H1 (cell line): ENCODE data around the gene LTB. TPM values are rescaled to one million over a fixed set of nuclear protein-coding genes. Genes with fewer than 3 reads are reported as not detected.

Experiments
- CTCF ChIA-PET: fragments of 300-600 bp; sonication (Branson Sonifier 250); formaldehyde crosslinking; loops from one replicate; lab custom pipeline; 2021; ENCODE audit not compliant: partially characterized antibody; lab: Charles Lee
- POLR2A ChIA-PET: fragments of 300-600 bp; sonication (Branson Sonifier 250); formaldehyde crosslinking; loops from one replicate; lab custom pipeline; 2021; ENCODE audit warnings: inconsistent platforms; ENCODE audit not compliant: partially characterized antibody; lab: Charles Lee
- DNase-seq, 2 experiments: peaks; one replicate each; pipeline versions ENCODE4 v3.0.0 to v3.0.0-alpha.2; 2010 to 2022; ENCODE audit warnings: low spot score in 2 of 2, low read depth in 1 of 2, mixed read lengths in 1 of 2
- FAIRE-seq: peaks from 2 replicates; lab custom pipeline; 2011; peaks lifted over from hg19 to GRCh38; lab: Jason Lieb, UNC
- H2AFZ ChIP-seq: 2 replicates; pipeline ENCODE4 v1.8.1; 2012; ENCODE audit warnings: low read length, inconsistent platforms
- H2AK5ac ChIP-seq: 2 replicates; pipeline ENCODE4 v1.6.1; 2013; ENCODE audit warnings: low read depth, low read length
- H2BK120ac ChIP-seq: replicated peaks from 2 replicates; pipeline ENCODE3; 2013; ENCODE audit warnings: low read depth, low read length, inconsistent platforms
- H2BK12ac ChIP-seq: 2 replicates; pipeline ENCODE4 v1.6.1; 2013; ENCODE audit warnings: low read depth, low read length
- H2BK15ac ChIP-seq: 2 replicates; pipeline ENCODE4 v1.6.1; 2013; ENCODE audit warnings: low read length
- H2BK20ac ChIP-seq: 2 replicates; pipeline ENCODE4 v1.6.1; 2013; ENCODE audit warnings: low read length
- H2BK5ac ChIP-seq: 2 replicates; pipeline ENCODE4 v1.6.1; 2013; ENCODE audit warnings: low read depth, low read length
- H3K14ac ChIP-seq: 2 replicates; pipeline ENCODE4 v1.6.1; 2013; ENCODE audit warnings: inconsistent platforms; ENCODE audit not compliant: insufficient read length
- H3K18ac ChIP-seq: 2 replicates; pipeline ENCODE4 v1.6.1; 2013; ENCODE audit warnings: low read length; ENCODE audit errors: extremely low read depth
- H3K23ac ChIP-seq: 2 replicates; pipeline ENCODE4 v1.6.1; 2013; ENCODE audit warnings: inconsistent platforms; ENCODE audit not compliant: insufficient read length
- H3K23me2 ChIP-seq: 2 replicates; pipeline ENCODE4 v1.6.1; 2013; ENCODE audit warnings: low read depth, low read length
- H3K27ac ChIP-seq: 2 replicates; pipeline ENCODE4 v1.6.1; 2011; ENCODE audit warnings: low read depth, low read length, inconsistent platforms
- H3K27me3 ChIP-seq, 4 experiments: replicated peaks in 1 of 4; 1 replicate in 1 of 4; 2 replicates in 3 of 4; pipeline versions ENCODE4 v1.6.1 to v1.8.1; 2011 to 2013; ENCODE audit warnings: low read length in 3 of 4, mild to moderate bottlenecking in 3 of 4, inconsistent platforms in 2 of 4, mixed read lengths in 2 of 4, moderate library complexity in 1 of 4; ENCODE audit not compliant: control insufficient read depth in 3 of 4, insufficient read depth in 3 of 4; ENCODE audit errors: extremely low read depth in 1 of 4
- H3K36me3 ChIP-seq, 4 experiments: 2 replicates each; pipeline versions ENCODE4 v1.6.1 to v1.8.1; 2011 to 2013; ENCODE audit warnings: mild to moderate bottlenecking in 4 of 4, low read length in 3 of 4, moderate library complexity in 2 of 4, control low read depth in 1 of 4, inconsistent platforms in 1 of 4; ENCODE audit not compliant: insufficient read depth in 4 of 4, control insufficient read depth in 2 of 4
- H3K4ac ChIP-seq: replicated peaks from 2 replicates; pipeline ENCODE3; 2013; ENCODE audit warnings: low read length, low read depth, mixed read lengths, inconsistent platforms; ENCODE audit not compliant: insufficient read length
- H3K4me1 ChIP-seq, 4 experiments: replicated peaks in 1 of 4; 1 replicate in 1 of 4; 2 replicates in 3 of 4; pipeline versions ENCODE4 v1.6.1 to v1.8.1; 2011 to 2013; ENCODE audit warnings: low read length in 3 of 4, inconsistent platforms in 2 of 4, mixed read lengths in 1 of 4; ENCODE audit not compliant: insufficient read depth in 4 of 4, control insufficient read depth in 3 of 4
- H3K4me2 ChIP-seq, 2 experiments: 2 replicates each; pipeline versions ENCODE4 v1.6.1 to v1.8.1; 2011 to 2013; ENCODE audit warnings: low read depth in 2 of 2, low read length in 2 of 2, control low read depth in 1 of 2, inconsistent platforms in 1 of 2, mild to moderate bottlenecking in 1 of 2; ENCODE audit not compliant: insufficient read depth in 1 of 2
- H3K4me3 ChIP-seq, 4 experiments: fragments of 200-600, 300-600 bp in 1 of 4; sonication (generic), shearing (Covaris generic), sonication (Bioruptor Twin) in 1 of 4; 2 replicates each; pipeline versions ENCODE4 v1.5.1 to v1.8.1; 2011 to 2016; ENCODE audit warnings: low read length in 4 of 4, low read depth in 3 of 4, control low read depth in 2 of 4, inconsistent platforms in 2 of 4, mild to moderate bottlenecking in 2 of 4, mixed read lengths in 1 of 4, moderate library complexity in 1 of 4; ENCODE audit not compliant: insufficient read depth in 2 of 4; ENCODE audit errors: extremely low read depth in 1 of 4
- H3K56ac ChIP-seq: replicated peaks from 2 replicates; pipeline ENCODE3; 2013; ENCODE audit warnings: low read depth, mild to moderate bottlenecking, mixed read lengths, low read length, inconsistent platforms; ENCODE audit not compliant: insufficient read length
- H3K79me1 ChIP-seq: 2 replicates; pipeline ENCODE4 v1.6.1; 2013; ENCODE audit warnings: low read depth, low read length, control low read depth
- H3K79me2 ChIP-seq, 2 experiments: 2 replicates each; pipeline versions ENCODE4 v1.6.1 to v1.8.1; 2012 to 2013; ENCODE audit warnings: low read length in 2 of 2, mild to moderate bottlenecking in 2 of 2, inconsistent platforms in 1 of 2; ENCODE audit not compliant: insufficient read depth in 2 of 2, control insufficient read depth in 1 of 2
- H3K9ac ChIP-seq, 4 experiments: replicated peaks in 1 of 4; 1 replicate in 1 of 4; 2 replicates in 3 of 4; pipeline versions ENCODE4 v1.6.1 to v1.8.1; 2011 to 2013; ENCODE audit warnings: low read depth in 3 of 4, low read length in 3 of 4, control low read depth in 2 of 4, mild to moderate bottlenecking in 2 of 4, moderate library complexity in 2 of 4, inconsistent platforms in 1 of 4; ENCODE audit errors: extremely low read depth in 1 of 4
- H3K9me3 ChIP-seq, 2 experiments: 2 replicates each; pipeline versions ENCODE4 v1.6.1 to v1.8.1; 2012 to 2013; ENCODE audit warnings: mild to moderate bottlenecking in 2 of 2, moderate library complexity in 2 of 2, control low read depth in 1 of 2, inconsistent platforms in 1 of 2, low read depth in 1 of 2, low read length in 1 of 2, mixed read lengths in 1 of 2; ENCODE audit not compliant: insufficient read depth in 2 of 2
- H4K20me1 ChIP-seq, 2 experiments: replicated peaks in 1 of 2; 2 replicates each; pipeline versions ENCODE3 to v1.8.1; 2011 to 2013; ENCODE audit warnings: inconsistent platforms in 2 of 2, low read length in 2 of 2, mild to moderate bottlenecking in 1 of 2; ENCODE audit not compliant: insufficient read depth in 2 of 2, control insufficient read depth in 1 of 2
- H4K5ac ChIP-seq: 2 replicates; pipeline ENCODE4 v1.6.1; 2013; ENCODE audit warnings: low read length, low read depth, mixed read lengths, inconsistent platforms; ENCODE audit not compliant: insufficient read length
- H4K8ac ChIP-seq: 2 replicates; pipeline ENCODE4 v1.8.0; 2013; ENCODE audit warnings: mild to moderate bottlenecking, moderate library complexity, low read length, inconsistent platforms; ENCODE audit not compliant: insufficient read depth; ENCODE audit errors: extremely low read depth
- H4K91ac ChIP-seq: replicated peaks from 2 replicates; pipeline ENCODE3; 2013; ENCODE audit warnings: low read length, mixed read lengths, inconsistent platforms; ENCODE audit not compliant: insufficient read length
- BRCA1 ChIP-seq: IDR thresholded peaks from 2 replicates; pipeline ENCODE4 v1.6.1; 2012; ENCODE audit warnings: low read depth, low read length, improper control_type of control experiment
- CBX8 ChIP-seq: fragments of 300-800, 300-1000 bp; sonication (generic); IDR thresholded peaks from 2 replicates; pipeline ENCODE4 v1.7.1; 2016; ENCODE audit warnings: low read depth, low read length, borderline replicate concordance
- CEBPB ChIP-seq: IDR thresholded peaks from 2 replicates; pipeline ENCODE4 v1.6.1; 2012; ENCODE audit warnings: low read depth, low read length
- EZH2 ChIP-seq: fragments of 200-600 bp; sonication (generic); IDR thresholded peaks from 2 replicates; pipeline ENCODE4 v1.7.1; 2012; ENCODE audit warnings: low read depth, mild to moderate bottlenecking, moderate library complexity, low read length, inconsistent platforms; ENCODE audit not compliant: severe bottlenecking
- FOSL1 ChIP-seq: IDR thresholded peaks from 2 replicates; pipeline ENCODE4 v1.6.1; 2011; ENCODE audit warnings: mild to moderate bottlenecking, low read depth, low read length, moderate library complexity; ENCODE audit not compliant: insufficient read depth
- KDM5A ChIP-seq: fragments of 200-600 bp; IDR thresholded peaks from 2 replicates; pipeline ENCODE4 v1.7.1; 2012; ENCODE audit warnings: mild to moderate bottlenecking, low read length, inconsistent platforms, mixed read lengths
- NANOG ChIP-seq: IDR thresholded peaks from 2 replicates; pipeline ENCODE4 v1.6.1; 2011; ENCODE audit warnings: low read length, low read depth, mild to moderate bottlenecking, inconsistent platforms; ENCODE audit not compliant: insufficient read depth, poor library complexity, severe bottlenecking
- NRF1 ChIP-seq: IDR thresholded peaks from 2 replicates; pipeline ENCODE4 v1.6.1; 2011; ENCODE audit warnings: mild to moderate bottlenecking, low read depth, low read length, improper control_type of control experiment
- POLR2A ChIP-seq, 2 experiments: IDR thresholded peaks; 1 replicate in 1 of 2; 2 replicates in 1 of 2; pipeline ENCODE4 v1.6.1; 2011; ENCODE audit warnings: low read depth in 2 of 2, low read length in 2 of 2, mild to moderate bottlenecking in 2 of 2; ENCODE audit errors: control extremely low read depth in 1 of 2
- RNF2 ChIP-seq: fragments of 200-900, 300-1000 bp; sonication (generic); IDR thresholded peaks from 2 replicates; pipeline ENCODE4 v1.7.1; 2016; ENCODE audit warnings: borderline replicate concordance, low read depth, mild to moderate bottlenecking, antibody characterized with exemption, low read length; ENCODE audit not compliant: poor library complexity, severe bottlenecking; ENCODE audit errors: missing control alignments
- SAP30 ChIP-seq: fragments of 300-600 bp; sonication (generic); IDR thresholded peaks from 2 replicates; pipeline ENCODE4 v1.7.1; 2012; ENCODE audit warnings: low read length, moderate library complexity, mild to moderate bottlenecking, inconsistent platforms; ENCODE audit not compliant: insufficient read depth, insufficient replicate concordance
- WGBS, 2 experiments: shearing (Covaris generic) in 1 of 2; methylation state at CpG; one replicate each; pipeline versions ENCODE4 v1.1.6 to v1.1.7; 2013 to 2015; ENCODE audit warnings: low lambda C conversion rate in 2 of 2, mixed read lengths in 2 of 2, inconsistent platforms in 1 of 2, low coverage in 1 of 2, missing lambda C conversion rate in 1 of 2; ENCODE audit not compliant: insufficient replicate concordance in 2 of 2, insufficient coverage in 1 of 2, insufficient read length in 1 of 2; ENCODE audit errors: extremely low coverage in 1 of 2, missing lambda C conversion rate in 1 of 2; 5-methylcytosine and 5-hydroxymethylcytosine counted together
- polyA plus RNA-seq, 7 experiments: library from polyadenylated mRNA; depleted of rRNA in 3 of 7; stranded (reverse) in 5 of 7; unstranded in 2 of 7; fragments of >200 nt in 5 of 7; fragments of 200-250 nt in 2 of 7; gene quantifications; 1 replicate in 5 of 7; 2 replicates in 1 of 7; 4 replicates in 1 of 7; pipeline versions ENCODE4 v1.2.1 to v1.2.3, GENCODE V29; 2011 to 2013; ENCODE audit warnings: missing spikeins in 2 of 7, mixed read lengths in 2 of 7
- total RNA-seq: library from RNA; stranded (reverse); fragmentation: NEBNext Ultra II Directional; extraction: Animal tissue kit (Norgen Biotek cat#: 25700); gene quantifications from 2 replicates; pipeline ENCODE4 v1.2.1, GENCODE V29; 2021
- TF ChIP-seq, protein P1 (sequence below): IDR thresholded peaks from 2 replicates; pipeline ENCODE4 v1.6.1; 2012; ENCODE audit warnings: low read length, inconsistent platforms

Gene LTB
- total and polyA plus RNA-seq, 2 of the 8 experiments (the other 6 are each of a cell fraction or from before 2014, with no cell fraction given), result 0.43 to 0.47 TPM

DNA sequence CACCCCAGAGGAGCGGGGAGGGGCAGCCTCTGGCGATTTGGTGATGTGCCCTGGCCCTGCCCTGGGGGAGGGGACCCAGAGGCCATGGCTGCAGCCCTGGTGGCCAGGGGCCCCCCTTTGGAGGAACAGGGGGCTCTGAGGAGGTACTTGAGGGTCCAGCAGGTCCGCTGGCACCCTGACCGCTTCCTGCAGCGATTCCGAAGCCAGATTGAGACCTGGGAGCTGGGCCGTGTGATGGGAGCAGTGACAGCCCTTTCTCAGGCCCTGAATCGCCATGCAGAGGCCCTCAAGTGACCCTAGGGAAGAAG lies 24.0 kb downstream of the LTB start:
- Histone ChIP-seq H3K4me3 (no peak overlapping the region), H2BK5ac (no peak overlapping the region), H3K79me2 (no peaks in the 10 kb centered on the region), H4K20me1 (no peaks in the 10 kb centered on the region), H3K9me3 (no peaks in the 10 kb centered on the region), H3K4me1 (no peaks in the 10 kb centered on the region), H3K4me2 (no peak overlapping the region), H2AFZ (no peak overlapping the region), H3K18ac (no peak overlapping the region), H3K4ac (no peak overlapping the region), H3K27me3 (no peaks in the 10 kb centered on the region), H3K36me3 (peaks cover 2 to 15% (median 5%) of the 10 kb centered on the region in 4 experiments; a peak in 5 of 8 replicates), H3K79me1 (no peaks in the 10 kb centered on the region), H3K56ac (no peak overlapping the region), H2BK12ac (no peak overlapping the region), H2BK120ac (no peak overlapping the region), H4K8ac (no peak overlapping the region), H4K91ac (no peak overlapping the region), H2BK15ac (no peak overlapping the region), H2BK20ac (no peak overlapping the region), H4K5ac (no peak overlapping the region), H3K23me2 (no peaks in the 10 kb centered on the region), H2AK5ac (no peak overlapping the region), H3K23ac (no peak overlapping the region), H3K9ac (no peak overlapping the region), H3K14ac (no peak overlapping the region), H3K27ac (no peak overlapping the region)
- 96% methylated on average over 5 of the region's 8 CpGs; no CpG with 5 or more reads in 1 of the 2 experiments for WGBS, 2 experiments
- DNase-seq, result no peak
- no peak for FAIRE-seq
- POLR2A ChIA-PET, result interaction anchor here (2.2 to 10.9 kb wide), 4 partner anchors 9 to 20 kb away, joined by 10 to 110 read pairs (median 20); partner anchors contain the start of genes DDX39B, LTB and TNF
- CTCF ChIA-PET, result interaction anchor here (2.1 to 24.7 kb wide), 4 partner anchors 22 to 43 kb away, joined by 6 to 613 read pairs (median 17); partner anchors contain the start of genes LST1, LTB and NCR3
- TF ChIP-seq, protein P1, sequence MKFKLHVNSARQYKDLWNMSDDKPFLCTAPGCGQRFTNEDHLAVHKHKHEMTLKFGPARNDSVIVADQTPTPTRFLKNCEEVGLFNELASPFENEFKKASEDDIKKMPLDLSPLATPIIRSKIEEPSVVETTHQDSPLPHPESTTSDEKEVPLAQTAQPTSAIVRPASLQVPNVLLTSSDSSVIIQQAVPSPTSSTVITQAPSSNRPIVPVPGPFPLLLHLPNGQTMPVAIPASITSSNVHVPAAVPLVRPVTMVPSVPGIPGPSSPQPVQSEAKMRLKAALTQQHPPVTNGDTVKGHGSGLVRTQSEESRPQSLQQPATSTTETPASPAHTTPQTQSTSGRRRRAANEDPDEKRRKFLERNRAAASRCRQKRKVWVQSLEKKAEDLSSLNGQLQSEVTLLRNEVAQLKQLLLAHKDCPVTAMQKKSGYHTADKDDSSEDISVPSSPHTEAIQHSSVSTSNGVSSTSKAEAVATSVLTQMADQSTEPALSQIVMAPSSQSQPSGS, result no peak
- TF ChIP-seq CBX8 (no peak), SAP30 (no peak), EZH2 (no peak), BRCA1 (no peak), NANOG (no peak), FOSL1 (no peak), POLR2A (IDR thresholded peaks at IDR 0.05; ENCODE audit: control extremely low read depth in 1 of 2, low read depth in 2 of 2, low read length in 2 of 2) (no peak), NRF1 (no peak), RNF2 (no peak), KDM5A (no peak), CEBPB (no peak)
